Measurements from ENCODE around the gene EHMT1.
"Not testable (repeated sequence)": the region's sequence is repeated elsewhere in the genome, so short reads cannot be mapped to it uniquely, and the experiment has no call there.

The EHMT1 gene

GRCh38 chr9:137762414-137763061 is 143.7 kb downstream of the EHMT1 start:
- no peak for DNase-seq (ENCODE audit: low read depth, low spot score)

DNA sequence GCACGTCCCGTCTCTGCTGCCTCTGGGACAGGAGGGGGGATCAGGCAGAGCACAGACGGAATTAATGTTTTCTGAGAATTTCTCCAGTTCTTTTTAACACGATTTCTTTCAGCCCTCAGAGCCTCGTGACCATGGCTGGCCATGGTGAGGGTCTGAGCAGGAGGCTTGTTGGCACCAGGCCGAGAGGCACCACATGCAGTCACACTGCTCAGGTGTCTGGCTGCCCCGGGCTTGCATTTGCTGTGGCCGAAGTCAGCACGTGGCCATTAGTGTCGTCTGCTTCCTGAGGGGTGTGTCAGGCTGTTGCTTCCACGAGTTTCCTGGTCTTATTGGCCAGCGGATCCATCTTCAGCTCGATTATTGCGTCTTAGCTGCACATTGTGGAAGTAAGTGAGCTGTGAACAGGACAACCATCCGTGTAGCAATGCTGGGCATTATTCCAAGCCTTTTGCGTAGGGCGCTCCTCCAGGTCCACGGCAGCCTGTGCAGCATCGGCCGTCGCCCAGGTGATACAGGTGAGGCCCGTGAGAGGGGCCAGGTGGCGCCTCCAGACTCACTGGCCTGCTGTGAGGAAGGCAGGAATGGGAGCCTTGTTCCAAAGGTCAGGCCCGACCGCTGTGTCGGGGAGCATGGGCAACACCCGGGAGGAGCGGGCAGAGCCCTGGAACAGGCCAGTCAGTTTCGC is 144.6 kb downstream of the EHMT1 start:
- no peak for DNase-seq (ENCODE audit: low read depth, low spot score)
- no peak overlapping the region for H3K4me3 ChIP-seq (ENCODE audit: low read length)

More at GRCh38 chr9:137762414-137763061, 143.7 kb downstream of the EHMT1 start:
- no peak overlapping the region for H3K4me3 ChIP-seq (ENCODE audit: low read length)

- no peak overlapping the region for H3K4me3 ChIP-seq (ENCODE audit: low read length)
- no peak for DNase-seq (ENCODE audit: low read depth, low spot score)
These were observed 145.4 kb downstream of the EHMT1 start for GRCh38 chr9:137764171-137764671.

DNA sequence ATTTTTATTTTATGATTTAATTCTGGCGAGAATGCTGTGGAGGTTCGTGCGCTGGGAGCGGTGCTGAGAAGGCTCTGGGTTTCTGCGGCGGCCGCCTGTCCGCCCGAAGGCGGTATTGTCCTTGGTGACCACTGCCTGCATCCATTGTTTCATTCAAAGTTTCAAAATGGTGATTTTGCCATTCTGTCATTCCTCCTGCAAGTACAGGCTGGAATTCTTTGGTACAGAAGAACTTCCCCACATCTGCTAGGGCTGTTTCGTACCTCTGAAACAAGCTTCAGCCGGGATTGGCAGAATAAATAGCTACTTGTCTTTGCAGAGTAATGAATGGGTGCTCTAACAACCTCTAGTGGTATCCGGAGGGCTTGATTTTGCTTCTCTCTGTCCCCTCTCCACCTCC is 146.2 kb downstream of the EHMT1 start:
- DNase-seq (ENCODE audit: low read depth, low spot score): no peak
- no peak overlapping the region for H3K4me3 ChIP-seq (ENCODE audit: low read length)

DNA sequence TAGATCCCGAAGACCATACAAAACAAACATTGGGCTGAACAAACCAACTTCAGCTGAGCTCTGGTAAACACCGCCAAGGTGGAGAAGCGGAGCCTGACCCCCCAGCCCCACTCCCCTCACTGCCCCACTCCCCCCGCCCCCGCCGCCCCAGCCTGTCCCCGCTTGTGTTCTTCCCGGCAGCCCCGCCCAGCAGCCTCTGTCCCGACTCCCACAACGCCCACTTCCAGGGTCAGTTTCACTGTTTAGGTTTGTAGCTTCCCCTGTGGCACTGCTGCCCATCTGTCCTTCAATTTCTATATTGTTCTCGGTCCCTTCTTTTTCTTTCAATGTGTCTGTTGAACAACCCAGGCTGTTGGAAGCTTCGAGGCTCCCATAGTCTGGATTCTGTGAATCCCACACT is 146.7 kb downstream of the EHMT1 start:
- no peak for DNase-seq (ENCODE audit: low read depth, low spot score)
- no peak overlapping the region for H3K4me3 ChIP-seq (ENCODE audit: low read length)

GRCh38 chr9:137771580-137771979 is 152.8 kb downstream of the EHMT1 start:
- DNase-seq (ENCODE audit: low read depth, low spot score): no peak

GRCh38 chr9:137772281-137772873 is 153.6 kb downstream of the EHMT1 start:
- no peak overlapping the region for H3K4me3 ChIP-seq (ENCODE audit: low read length)
- DNase-seq (ENCODE audit: low read depth, low spot score): no peak

More at GRCh38 chr9:137771580-137771979, 152.8 kb downstream of the EHMT1 start:
- no peak overlapping the region for H3K4me3 ChIP-seq (ENCODE audit: low read length)

- no peak overlapping the region for H3K4me3 ChIP-seq (ENCODE audit: low read length)
- no peak for DNase-seq (ENCODE audit: low read depth, low spot score)
These were observed 156.1 kb downstream of the EHMT1 start for GRCh38 chr9:137774775-137775386.

GRCh38 chr9:137776306-137776995 is 157.6 kb downstream of the EHMT1 start:
- no peak for DNase-seq (ENCODE audit: low read depth, low spot score)
- H3K4me3 ChIP-seq (ENCODE audit: low read length): no peak overlapping the region

DNA sequence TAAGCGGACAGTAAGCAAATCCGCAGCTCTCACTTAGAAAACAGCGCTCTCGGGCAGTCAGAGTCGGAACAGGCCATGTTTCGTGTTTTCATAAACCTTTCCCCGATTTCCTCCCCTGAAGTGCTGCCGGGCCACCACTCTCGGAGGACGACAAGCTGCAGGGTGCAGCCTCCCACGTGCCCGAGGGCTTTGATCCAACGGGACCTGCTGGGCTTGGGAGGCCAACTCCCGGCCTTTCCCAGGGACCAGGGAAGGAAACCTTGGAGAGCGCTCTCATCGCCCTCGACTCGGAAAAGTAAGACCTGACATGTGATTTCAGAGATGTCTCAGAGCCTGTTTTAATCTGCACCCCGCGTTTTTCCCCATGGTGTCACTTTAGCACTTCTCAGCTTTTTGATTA is 159.0 kb downstream of the EHMT1 start:
- H3K4me3 ChIP-seq (ENCODE audit: low read length): no peak overlapping the region
- no peak for DNase-seq (ENCODE audit: low read depth, low spot score)

GRCh38 chr9:137778336-137778735 is 159.5 kb downstream of the EHMT1 start:
- DNase-seq (ENCODE audit: low read depth, low spot score): no peak
- H3K4me3 ChIP-seq (ENCODE audit: low read length): no peak overlapping the region

DNA sequence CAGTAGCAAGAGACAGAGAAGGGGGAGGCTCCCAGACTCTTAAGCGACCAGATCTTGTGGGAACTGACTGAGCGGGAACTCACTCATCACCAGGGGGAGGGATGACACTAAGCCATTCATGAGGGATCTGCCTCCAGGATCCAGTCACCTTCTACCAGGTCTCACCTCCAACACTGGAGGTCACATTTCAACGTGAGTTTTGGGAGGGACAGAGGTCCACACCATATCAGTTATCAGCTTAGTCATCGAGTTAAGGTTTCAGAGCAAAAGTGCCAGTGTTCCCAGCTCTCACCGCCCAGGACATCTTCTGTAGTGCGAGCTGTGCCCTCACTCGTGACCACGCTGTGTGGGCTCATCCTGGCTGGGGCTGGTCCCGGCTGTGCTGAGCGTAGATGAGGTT is 160.1 kb downstream of the EHMT1 start:
- DNase-seq (ENCODE audit: low read depth, low spot score): no peak
- H3K4me3 ChIP-seq (ENCODE audit: low read length): no peak overlapping the region

DNA sequence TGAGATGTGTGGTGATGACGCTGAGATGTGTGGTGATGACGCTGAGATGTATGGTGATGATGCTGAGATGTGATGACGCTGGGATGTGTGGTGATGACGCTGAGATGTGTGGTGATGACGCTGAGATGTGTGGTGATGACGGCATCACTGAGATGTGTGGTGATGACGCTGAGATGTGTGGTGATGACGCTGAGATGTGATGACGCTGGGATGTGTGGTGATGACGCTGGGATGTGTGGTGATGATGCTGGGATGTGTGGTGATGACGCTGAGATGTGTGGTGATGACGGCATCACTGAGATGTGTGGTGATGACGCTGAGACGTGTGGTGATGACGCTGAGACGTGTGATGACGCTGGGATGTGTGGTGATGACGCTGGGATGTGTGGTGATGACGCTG is 161.2 kb downstream of the EHMT1 start:
- not testable (repeated sequence) for H3K4me3 ChIP-seq (ENCODE audit: low read length); DNase-seq (ENCODE audit: low read depth, low spot score)

DNA sequence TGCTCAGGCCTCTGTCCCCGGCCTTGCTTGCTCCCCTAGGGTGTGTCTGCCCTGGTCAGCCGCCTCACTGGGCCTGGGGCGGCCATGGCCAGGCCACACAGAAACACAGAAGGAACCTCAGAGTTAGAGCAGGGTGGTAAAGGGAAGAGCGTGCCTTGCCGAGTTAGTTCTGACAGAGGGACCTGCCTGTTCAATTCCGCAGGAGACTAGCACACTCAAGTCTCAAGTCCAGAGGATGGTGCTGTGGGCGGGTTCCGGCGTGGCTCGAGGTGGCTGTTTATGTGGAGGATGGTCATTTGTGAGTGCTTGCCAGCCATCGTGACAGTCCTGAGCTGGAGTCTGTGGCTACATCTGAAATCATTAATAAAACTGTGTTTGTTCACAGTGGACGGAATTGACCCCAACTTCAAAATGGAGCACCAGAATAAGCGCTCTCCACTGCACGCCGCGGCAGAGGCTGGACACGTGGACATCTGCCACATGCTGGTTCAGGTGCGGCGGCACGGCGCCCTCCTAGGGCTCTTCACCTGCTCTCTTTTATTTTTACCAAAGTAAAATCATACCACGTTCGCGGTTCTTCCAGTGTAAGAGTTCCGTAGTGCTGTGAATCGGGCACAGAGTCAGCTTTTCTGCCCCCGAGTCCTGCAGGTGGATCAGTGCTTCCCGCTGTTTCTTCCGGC is 163.2 kb downstream of the EHMT1 start:
- no peak for DNase-seq (ENCODE audit: low read depth, low spot score)
- no peak overlapping the region for H3K4me3 ChIP-seq (ENCODE audit: low read length)

- no peak overlapping the region for H3K4me3 ChIP-seq (ENCODE audit: low read length)
- DNase-seq (ENCODE audit: low read depth, low spot score): no peak
These were observed 164.7 kb downstream of the EHMT1 start for GRCh38 chr9:137783521-137783920.

DNA sequence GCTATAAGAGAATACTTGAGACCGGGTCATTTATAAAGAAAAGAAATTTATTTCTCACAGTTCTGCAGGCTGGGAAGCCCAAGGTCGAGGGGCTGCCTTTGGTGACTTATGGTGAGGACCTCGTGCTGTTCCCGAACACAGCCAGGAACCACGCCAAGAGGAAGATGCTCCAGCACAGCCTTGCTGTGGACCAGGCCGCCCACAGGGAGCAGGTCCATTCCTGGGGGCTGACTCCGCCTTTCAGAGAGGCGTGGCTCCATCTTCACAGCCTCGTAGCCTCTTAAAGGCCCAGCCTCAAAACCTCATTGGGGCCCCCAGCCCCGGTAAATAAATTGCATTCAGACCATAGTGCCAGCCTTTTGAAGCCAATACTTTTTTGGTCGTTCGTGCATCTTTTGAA is 165.2 kb downstream of the EHMT1 start:
- H3K4me3 ChIP-seq (ENCODE audit: low read length): no peak overlapping the region
- DNase-seq (ENCODE audit: low read depth, low spot score): no peak

- H3K4me3 ChIP-seq (ENCODE audit: low read length): no peak overlapping the region
- no peak for DNase-seq (ENCODE audit: low read depth, low spot score)
These were observed 166.1 kb downstream of the EHMT1 start for GRCh38 chr9:137784641-137785513.

DNA sequence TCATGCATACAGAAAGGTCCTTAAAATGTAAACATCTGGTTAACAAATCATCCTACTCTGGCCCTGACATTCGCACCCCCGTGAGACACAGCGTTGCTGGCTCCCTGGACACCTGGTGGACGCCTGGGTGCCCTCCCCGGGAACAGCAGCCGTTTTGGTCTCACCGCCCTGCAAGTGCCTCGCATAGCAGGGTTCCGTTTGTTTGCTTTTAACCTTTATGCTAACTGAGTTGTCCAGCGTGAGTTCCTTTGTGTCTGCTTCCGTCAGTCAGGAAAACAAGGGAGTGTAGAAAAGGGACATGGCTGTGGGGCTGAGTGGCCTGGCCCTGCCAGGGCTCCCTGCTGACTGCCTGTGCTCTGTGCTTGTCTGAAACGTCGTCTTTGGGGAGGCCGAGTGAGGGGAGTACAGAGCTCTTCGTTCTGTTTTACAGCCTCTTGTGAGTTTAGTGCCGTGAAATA is 166.9 kb downstream of the EHMT1 start:
- H3K4me3 ChIP-seq (ENCODE audit: low read length): no peak overlapping the region
- no peak for DNase-seq (ENCODE audit: low read depth, low spot score)

Data from Jurkat, Clone E6-1 (cell line).